ENCODE data around the gene CDKL1. TPM values are rescaled to one million over a fixed set of nuclear protein-coding genes. Genes with fewer than 3 reads are reported as not detected.

CDKL1 gene
- total RNA-seq, result 1 to 10 TPM; 5.3 to 8.8 TPM

DNA sequence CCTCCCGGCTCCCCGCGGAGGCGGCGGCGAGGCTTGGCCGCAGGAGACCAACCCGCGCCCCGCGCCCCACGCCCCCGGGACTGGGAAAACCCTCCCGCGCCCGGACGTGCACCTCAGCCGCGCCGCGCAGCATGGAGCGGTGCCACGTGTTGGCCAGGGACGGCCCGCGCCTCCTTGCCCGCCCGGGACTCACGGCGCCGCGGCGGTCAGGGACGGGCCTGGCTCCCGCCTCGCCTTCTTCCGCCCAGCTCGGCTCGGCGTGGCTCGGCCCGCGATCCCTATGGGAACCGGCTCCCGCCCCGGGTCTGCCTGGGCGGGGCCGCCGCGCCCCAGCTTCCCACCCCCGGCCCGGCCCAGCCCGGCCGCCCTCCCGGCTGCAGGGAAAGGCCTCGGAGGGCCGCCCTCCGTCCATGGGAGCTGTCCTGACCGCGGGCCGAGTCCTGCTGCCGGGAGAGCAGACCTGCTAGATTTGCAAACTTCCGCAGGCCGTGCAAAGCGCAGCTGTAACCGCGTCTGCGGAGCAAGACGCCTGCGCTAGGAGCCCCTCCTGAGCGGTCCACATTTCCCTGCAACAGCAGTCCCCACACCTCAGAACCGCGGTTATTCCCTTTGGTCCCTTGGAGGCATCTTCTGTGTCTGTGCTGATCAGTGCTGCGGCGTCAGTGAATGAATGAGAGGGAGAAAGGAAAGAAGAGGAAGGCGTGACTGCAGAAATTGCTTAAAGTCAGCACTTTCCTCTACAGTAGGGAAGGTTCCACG, at the start of gene CDKL1:
TSS of gene CDKL1 (minus strand) at position 251 of the 759 bp plus-strand sequence. CDS start 1,013 bp downstream, outside the sequence.
- Mint-ChIP-seq H3K36me3 (ENCODE audit: low read depth) (no peaks in the 10 kb centered on the region), H3K9me3 (no peaks in the 10 kb centered on the region), H3K27ac (no peak within 1 kb of the TSS), H3K27me3 (peaks cover 6% of the 10 kb centered on the region), H3K4me1 (peaks cover 15% of the 10 kb centered on the region), H3K4me3 (peak within 1 kb of the TSS; percentile 78)
- DNase-seq, result peak; percentile 39
- POLR2A ChIA-PET, result interaction anchor here (0.5 to 5.0 kb wide), 7 partner anchors 20 to 253 kb away, joined by 3 to 23 read pairs (median 4); partner anchors contain the start of genes DMAC2L and L2HGDH
- CTCF ChIA-PET, result interaction anchor here (0.6 to 2.9 kb wide), 4 partner anchors 76 to 421 kb away, joined by 3 to 10 read pairs (median 4); partner anchors contain the start of gene MAP4K5

DNA sequence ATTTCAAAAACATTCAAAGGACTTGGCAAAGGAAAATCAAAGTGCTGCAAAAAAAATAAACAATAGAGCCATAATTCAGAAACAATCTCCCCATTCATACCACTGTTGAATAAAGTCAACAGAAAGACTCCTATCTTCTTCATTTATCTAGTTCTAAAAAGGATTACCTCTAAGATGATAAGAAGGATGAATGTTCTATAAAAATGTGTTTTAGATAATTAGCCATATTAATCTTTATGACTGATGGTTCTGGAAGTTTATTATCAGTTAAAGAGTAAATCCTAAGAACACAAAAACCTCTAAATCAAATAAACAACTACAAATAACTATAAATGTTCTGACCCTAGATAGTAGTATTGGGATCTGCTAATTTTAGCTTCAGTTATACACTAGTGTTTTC, 37.8 kb upstream of the CDKL1 start:
- Mint-ChIP-seq H3K27me3 (no peaks in the 10 kb centered on the region), H3K4me1 (no peaks in the 10 kb centered on the region), H3K27ac (no peak overlapping the region), H3K36me3 (ENCODE audit: low read depth) (peaks cover 39% of the 10 kb centered on the region), H3K9me3 (peaks cover 5% of the 10 kb centered on the region), H3K4me3 (no peak overlapping the region)
- ChIA-PET CTCF (no interaction called here), POLR2A (no interaction called here)
- DNase-seq, result no peak

DNA sequence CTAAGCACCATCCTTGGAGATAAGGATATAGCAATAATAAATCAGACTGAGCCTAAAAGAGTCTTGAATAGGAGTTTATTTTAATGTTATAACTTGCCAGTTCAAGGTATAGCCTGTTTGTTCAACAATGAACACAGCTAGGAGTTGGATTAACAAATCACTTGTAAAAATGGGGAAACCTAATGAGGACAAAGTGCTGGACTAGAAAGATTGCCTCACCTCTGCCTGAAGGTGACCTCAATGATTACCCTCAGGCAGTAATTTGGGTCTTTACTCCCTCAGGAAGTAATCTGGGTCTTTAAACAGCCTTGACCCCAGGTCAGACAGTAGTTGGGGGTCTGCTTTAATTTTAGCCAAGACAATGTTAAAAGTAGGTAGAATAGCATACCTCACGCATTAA, 35.5 kb upstream of the CDKL1 start:
- Mint-ChIP-seq H3K9me3 (peaks cover 4% of the 10 kb centered on the region), H3K36me3 (ENCODE audit: low read depth) (peaks cover 31% of the 10 kb centered on the region), H3K4me3 (no peak overlapping the region), H3K4me1 (no peaks in the 10 kb centered on the region), H3K27ac (no peak overlapping the region), H3K27me3 (no peaks in the 10 kb centered on the region)
- no peak for DNase-seq
- ChIA-PET CTCF (no interaction called here), POLR2A (no interaction called here)

DNA sequence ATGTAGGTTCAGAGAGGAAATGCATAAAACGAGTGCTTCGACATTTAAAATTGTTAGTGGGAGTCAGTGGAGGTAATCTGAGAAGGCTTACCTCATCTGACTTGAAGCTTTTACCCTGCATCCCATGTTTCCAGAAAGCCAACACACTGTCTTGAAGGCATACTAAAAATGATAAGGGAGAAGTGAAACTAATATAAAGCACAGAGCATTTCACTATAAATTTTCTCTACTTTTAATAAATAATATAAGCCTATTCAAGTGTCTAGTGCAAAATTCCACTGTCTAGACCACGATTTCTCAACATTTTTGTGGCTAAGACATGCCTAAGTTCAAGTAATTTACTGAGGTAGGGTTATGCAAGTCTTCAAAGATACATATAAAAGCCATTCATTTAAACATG, 29.1 kb upstream of the CDKL1 start:
- Mint-ChIP-seq H3K27me3 (no peaks in the 10 kb centered on the region), H3K36me3 (ENCODE audit: low read depth) (peaks cover 8% of the 10 kb centered on the region), H3K9me3 (no peaks in the 10 kb centered on the region), H3K4me3 (no peak overlapping the region), H3K27ac (no peak overlapping the region), H3K4me1 (no peaks in the 10 kb centered on the region)
- DNase-seq, result no peak
- ChIA-PET POLR2A (no interaction called here), CTCF (no interaction called here)

DNA sequence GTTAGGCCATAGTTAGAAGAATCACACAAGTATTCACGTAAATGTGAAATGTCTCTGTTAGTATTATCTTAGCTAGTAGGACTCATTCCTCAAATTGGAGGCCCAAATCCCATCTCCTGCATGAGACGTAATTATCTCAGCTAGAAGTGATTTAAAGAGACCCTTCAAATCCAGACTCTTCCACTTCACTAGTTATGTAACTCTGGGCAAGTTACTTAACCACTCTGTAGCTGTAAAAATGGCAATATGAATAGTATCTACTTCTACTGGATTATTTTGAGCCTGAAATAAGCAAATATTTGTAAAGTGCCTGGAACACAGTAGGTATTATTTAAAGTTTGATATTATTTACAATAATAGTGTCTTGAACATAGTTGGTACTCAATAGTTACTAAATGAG, 28.4 kb upstream of the CDKL1 start:
- H3K4me3 Mint-ChIP-seq, result no peak overlapping the region
- no peaks in the 10 kb centered on the region for H3K27me3 Mint-ChIP-seq
- H3K9me3 Mint-ChIP-seq, result no peaks in the 10 kb centered on the region
- no peaks in the 10 kb centered on the region for H3K4me1 Mint-ChIP-seq
- H3K27ac Mint-ChIP-seq, result no peak overlapping the region
- ChIA-PET POLR2A (no interaction called here), CTCF (no interaction called here)
- DNase-seq, result no peak
- H3K36me3 Mint-ChIP-seq (ENCODE audit: low read depth), result peaks cover 8% of the 10 kb centered on the region

DNA sequence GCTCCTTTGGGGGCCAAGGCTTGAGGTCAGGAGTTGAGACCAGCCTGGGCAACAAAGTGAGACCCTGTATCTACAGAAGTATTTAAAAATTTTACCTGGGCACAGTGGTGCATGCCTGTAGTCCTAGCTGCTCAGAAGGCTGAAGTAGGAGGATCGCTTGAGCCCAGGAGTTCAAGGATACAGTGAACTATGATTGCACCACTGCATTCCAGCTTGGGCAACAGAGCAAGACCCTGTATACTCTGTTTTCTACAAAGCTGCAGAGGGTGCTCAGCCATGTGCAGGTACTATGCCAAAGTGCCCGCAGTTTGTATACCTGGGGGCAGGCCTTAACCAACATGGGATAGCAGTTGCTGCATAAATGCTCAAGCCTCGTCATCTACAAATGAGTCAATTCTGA, 26.8 kb upstream of the CDKL1 start:
- CTCF ChIA-PET, result no interaction called here
- H3K36me3 Mint-ChIP-seq (ENCODE audit: low read depth), result peaks cover 8% of the 10 kb centered on the region
- no peak overlapping the region for H3K4me3 Mint-ChIP-seq
- POLR2A ChIA-PET, result interaction anchor here (1.2 kb wide), 1 partner anchor 30 kb away, joined by 3 read pairs; no protein-coding TSS in a partner anchor
- H3K4me1 Mint-ChIP-seq, result no peaks in the 10 kb centered on the region
- no peaks in the 10 kb centered on the region for H3K27me3 Mint-ChIP-seq
- H3K9me3 Mint-ChIP-seq, result no peaks in the 10 kb centered on the region
- no peak overlapping the region for H3K27ac Mint-ChIP-seq
- no peak for DNase-seq

DNA sequence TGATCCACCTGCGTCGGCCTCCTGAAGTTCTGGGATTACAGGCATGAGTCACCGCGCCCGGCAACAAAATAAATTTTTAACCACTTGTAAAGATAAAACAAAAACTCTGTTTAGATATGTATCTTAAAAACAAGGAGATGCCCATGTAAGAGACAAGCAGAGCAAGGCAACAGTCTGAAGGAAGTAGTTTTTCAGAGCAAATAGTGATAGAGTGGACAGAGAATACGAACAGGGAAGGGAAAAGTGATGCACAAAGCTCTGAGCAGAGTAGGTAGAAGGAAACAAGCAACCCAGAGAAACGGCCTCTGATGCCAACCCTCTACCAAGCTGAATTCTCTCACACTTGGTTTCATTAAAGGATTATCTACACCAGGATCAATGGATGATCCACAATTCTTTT, 24.8 kb upstream of the CDKL1 start:
- Mint-ChIP-seq H3K27me3 (no peaks in the 10 kb centered on the region), H3K9me3 (no peaks in the 10 kb centered on the region), H3K36me3 (ENCODE audit: low read depth) (peaks cover 12% of the 10 kb centered on the region), H3K27ac (no peak overlapping the region), H3K4me3 (no peak overlapping the region), H3K4me1 (no peaks in the 10 kb centered on the region)
- POLR2A ChIA-PET, result no interaction called here
- CTCF ChIA-PET, result no interaction called here
- DNase-seq, result no peak

DNA sequence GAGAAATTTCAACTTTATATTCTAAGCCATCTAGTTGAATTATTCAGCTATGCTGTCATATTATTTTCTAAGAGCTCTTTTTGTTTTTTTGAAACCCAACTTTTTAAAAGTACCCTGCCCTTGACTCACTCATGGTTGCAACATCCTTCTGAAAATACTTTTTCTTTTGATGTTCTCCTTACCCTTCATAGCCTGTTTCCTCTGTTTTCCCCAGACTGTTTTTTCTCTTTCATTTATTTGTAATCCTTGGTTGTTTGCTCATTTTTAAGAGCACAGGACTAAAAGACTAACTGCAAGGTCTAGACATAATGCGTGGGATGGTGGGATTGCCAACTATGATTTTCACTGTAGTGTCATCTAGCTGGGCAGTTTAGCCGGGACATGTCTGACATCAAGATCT, 21.2 kb upstream of the CDKL1 start:
- POLR2A ChIA-PET, result no interaction called here
- H3K9me3 Mint-ChIP-seq, result no peaks in the 10 kb centered on the region

DNA sequence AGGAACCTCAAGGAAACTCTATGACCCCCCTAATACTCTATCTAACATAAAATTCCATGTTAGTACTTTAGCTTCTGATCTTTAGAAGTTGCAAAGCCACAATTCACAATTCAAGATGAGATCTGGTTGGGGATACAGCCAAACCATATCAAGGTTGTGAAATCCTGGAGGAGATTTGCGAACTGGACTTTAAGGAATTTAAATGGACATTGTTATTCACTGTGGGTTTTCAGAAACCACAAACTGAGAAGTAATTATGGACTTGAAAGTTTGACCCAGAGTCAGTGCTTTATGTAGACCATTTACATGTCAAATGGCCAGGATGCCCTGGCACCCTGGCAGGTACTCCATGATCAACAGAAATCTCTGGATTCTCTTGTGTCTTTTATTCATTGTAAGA, 14.2 kb upstream of the CDKL1 start:
- POLR2A ChIA-PET, result no interaction called here
- H3K4me1 Mint-ChIP-seq, result no peaks in the 10 kb centered on the region
- H3K4me3 Mint-ChIP-seq, result no peak overlapping the region
- H3K36me3 Mint-ChIP-seq (ENCODE audit: low read depth), result peaks cover 6% of the 10 kb centered on the region
- DNase-seq, result no peak
- H3K9me3 Mint-ChIP-seq, result peaks cover 2% of the 10 kb centered on the region
- CTCF ChIA-PET, result no interaction called here
- no peak overlapping the region for H3K27ac Mint-ChIP-seq
- no peaks in the 10 kb centered on the region for H3K27me3 Mint-ChIP-seq

More for the DNA sequence above, 21.2 kb upstream of the CDKL1 start:
- Mint-ChIP-seq H3K36me3 (ENCODE audit: low read depth) (peaks cover 14% of the 10 kb centered on the region), H3K4me1 (no peaks in the 10 kb centered on the region), H3K27me3 (no peaks in the 10 kb centered on the region), H3K4me3 (no peak overlapping the region), H3K27ac (no peak overlapping the region)
- CTCF ChIA-PET, result no interaction called here
- DNase-seq, result no peak

DNA sequence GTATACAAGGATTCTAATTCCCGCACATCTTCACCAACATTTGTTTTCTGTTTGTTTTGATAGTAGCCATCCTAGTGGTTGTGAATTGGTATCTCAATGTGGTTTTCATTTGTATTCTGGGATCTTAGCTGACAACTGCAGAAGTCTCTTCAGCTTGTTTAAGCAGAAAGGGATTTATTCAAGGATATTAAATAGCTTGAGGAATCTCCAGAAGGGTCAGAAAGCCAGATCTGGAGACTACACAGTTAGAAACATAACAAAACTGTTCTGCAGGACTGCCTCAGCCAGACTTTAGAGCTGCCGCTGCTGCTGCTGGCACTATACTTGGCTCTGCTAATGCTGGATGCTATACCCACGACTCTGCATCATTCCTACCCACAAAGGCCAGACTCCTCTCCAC, 13.4 kb upstream of the CDKL1 start:
- Mint-ChIP-seq H3K9me3 (peaks cover 2% of the 10 kb centered on the region), H3K27ac (no peak overlapping the region)

DNA sequence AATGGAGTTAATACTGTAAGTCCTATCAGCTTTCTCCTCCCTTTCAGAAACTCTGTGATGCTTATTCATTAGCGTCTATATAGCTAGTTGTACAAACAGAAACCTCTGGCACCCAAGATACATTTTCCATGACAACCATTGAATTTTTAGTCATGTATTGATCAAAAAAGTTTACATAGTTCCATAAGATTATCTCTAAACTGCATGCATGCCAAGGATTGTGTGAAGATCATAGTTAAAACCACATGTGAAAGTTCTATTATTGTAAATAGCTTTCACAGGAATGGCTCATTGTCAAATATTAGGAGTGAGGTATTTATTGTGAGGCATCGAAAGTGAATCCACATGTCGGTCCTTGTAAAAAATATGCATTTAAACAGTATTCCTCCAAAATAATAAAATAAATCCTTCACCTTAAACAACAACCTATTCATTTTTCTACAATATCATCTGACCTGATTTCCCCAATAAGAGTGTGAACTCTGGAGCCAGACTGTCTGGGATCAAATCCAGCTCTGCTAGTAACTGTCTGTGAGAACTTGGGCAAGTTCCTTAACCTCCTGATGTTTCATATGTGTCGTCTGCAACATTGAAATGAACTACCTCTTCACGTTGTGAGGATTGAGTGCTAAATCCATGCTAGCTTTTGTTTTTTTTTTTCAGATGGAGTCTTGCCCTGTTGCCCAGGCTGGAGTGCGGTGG, 10.6 kb upstream of the CDKL1 start:
- POLR2A ChIA-PET, result no interaction called here

More for the DNA sequence above, 13.4 kb upstream of the CDKL1 start:
- POLR2A ChIA-PET, result no interaction called here
- H3K4me1 Mint-ChIP-seq, result no peaks in the 10 kb centered on the region
- H3K4me3 Mint-ChIP-seq, result no peak overlapping the region
- H3K27me3 Mint-ChIP-seq, result no peaks in the 10 kb centered on the region
- peaks cover 4% of the 10 kb centered on the region for H3K36me3 Mint-ChIP-seq (ENCODE audit: low read depth)
- CTCF ChIA-PET, result no interaction called here
- DNase-seq, result no peak

DNA sequence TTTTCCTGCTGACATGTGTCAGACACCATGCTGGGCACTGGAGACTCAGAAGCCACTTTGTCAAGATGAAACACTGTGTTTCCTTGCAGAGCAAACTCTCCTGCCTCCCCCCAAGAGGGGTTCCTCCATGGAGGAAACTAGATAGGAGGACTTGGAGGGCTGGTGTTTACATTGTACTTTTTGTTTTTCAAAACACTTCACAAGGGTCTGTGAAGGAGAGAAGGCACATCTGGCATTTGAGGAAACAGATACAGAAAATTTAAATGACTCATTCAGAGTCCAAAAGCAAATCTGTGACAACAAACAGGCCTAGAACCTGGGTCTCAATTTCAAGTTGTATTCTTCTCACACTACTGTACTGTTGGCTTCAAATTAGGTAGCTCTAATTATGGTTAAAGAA, 6.7 kb upstream of the CDKL1 start:
- Mint-ChIP-seq H3K9me3 (peaks cover 2% of the 10 kb centered on the region), H3K27ac (no peak overlapping the region), H3K4me1 (no peaks in the 10 kb centered on the region), H3K27me3 (no peaks in the 10 kb centered on the region), H3K36me3 (ENCODE audit: low read depth) (no peaks in the 10 kb centered on the region), H3K4me3 (no peak overlapping the region)
- ChIA-PET CTCF (interaction anchor here (1.4 kb wide), 1 partner anchor 11 kb away, joined by 4 read pairs; no protein-coding TSS in a partner anchor), POLR2A (no interaction called here)
- DNase-seq, result no peak

More for the DNA sequence above, 10.6 kb upstream of the CDKL1 start:
- Mint-ChIP-seq H3K27ac (no peak overlapping the region), H3K36me3 (ENCODE audit: low read depth) (no peaks in the 10 kb centered on the region), H3K9me3 (peaks cover 2% of the 10 kb centered on the region), H3K4me1 (no peaks in the 10 kb centered on the region), H3K27me3 (no peaks in the 10 kb centered on the region), H3K4me3 (no peak overlapping the region)
- CTCF ChIA-PET, result no interaction called here
- no peak for DNase-seq

DNA sequence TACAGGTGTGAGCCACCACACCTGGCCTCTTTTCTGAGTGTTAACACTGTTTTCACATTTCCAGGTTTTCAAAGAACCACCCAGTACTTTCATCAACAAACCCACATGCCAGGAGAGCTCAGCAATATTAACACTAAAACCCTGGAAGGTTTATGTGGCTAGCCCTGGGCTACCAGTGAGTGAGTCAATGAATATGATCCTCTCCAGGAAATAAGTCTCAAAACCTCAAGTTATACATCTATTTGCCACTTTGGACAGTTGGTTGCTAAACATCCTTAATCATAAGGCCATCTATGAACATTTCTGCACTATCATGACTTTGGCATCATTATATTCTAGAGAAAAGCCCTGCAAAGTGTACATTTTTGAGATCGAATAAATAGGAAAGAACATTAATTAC, 6.3 kb upstream of the CDKL1 start:
- Mint-ChIP-seq H3K4me3 (no peak overlapping the region), H3K27me3 (no peaks in the 10 kb centered on the region), H3K9me3 (peaks cover 2% of the 10 kb centered on the region), H3K36me3 (ENCODE audit: low read depth) (no peaks in the 10 kb centered on the region), H3K4me1 (no peaks in the 10 kb centered on the region), H3K27ac (no peak overlapping the region)
- no peak for DNase-seq
- CTCF ChIA-PET, result interaction anchor here (1.2 to 1.4 kb wide), 2 partner anchors 10 to 82 kb away, joined by 4 read pairs; no protein-coding TSS in a partner anchor
- POLR2A ChIA-PET, result no interaction called here

DNA sequence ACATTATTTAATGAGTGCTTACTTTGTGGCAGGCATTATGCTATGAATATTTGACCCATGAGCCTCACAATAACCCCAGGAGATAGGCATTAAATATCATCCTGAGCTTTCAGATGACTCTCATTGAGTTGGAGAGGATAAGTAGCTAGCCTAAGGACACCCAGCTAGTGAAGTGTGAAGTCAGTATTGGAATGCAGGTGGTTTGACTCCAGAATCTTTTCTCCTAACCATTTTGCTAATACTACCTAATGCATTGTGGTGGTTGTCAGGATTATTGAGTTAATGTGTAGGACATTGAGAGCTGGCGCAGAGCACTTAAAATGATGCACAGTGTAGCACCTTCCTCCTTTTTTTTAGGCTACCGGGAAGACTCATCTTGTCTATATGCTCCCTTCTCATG, 3.8 kb upstream of the CDKL1 start:
- no peak overlapping the region for H3K27ac Mint-ChIP-seq
- peaks cover 6% of the 10 kb centered on the region for H3K27me3 Mint-ChIP-seq
- no peaks in the 10 kb centered on the region for H3K9me3 Mint-ChIP-seq
- CTCF ChIA-PET, result no interaction called here
- POLR2A ChIA-PET, result no interaction called here
- no peak overlapping the region for H3K4me3 Mint-ChIP-seq
- H3K36me3 Mint-ChIP-seq (ENCODE audit: low read depth), result no peaks in the 10 kb centered on the region
- H3K4me1 Mint-ChIP-seq, result peaks cover 15% of the 10 kb centered on the region
- no peak for DNase-seq

All from activated CD4-positive, alpha-beta memory T cell treated with anti-CD3 and anti-CD28 coated beads, Interleukin-2, amount 10 ng/mL, durations not matched to agents 7 days and 5 days (primary cell).